Mammary epithelial cell (primary cell): Measurements from ENCODE around the gene SLC25A30.

Source experiments
- EZH2 ChIP-seq: IDR thresholded peaks from 2 replicates; pipeline ENCODE4 v1.6.1; 2012; ENCODE audit warnings: low read length, inconsistent platforms, borderline replicate concordance
- TF ChIP-seq, protein P1 (sequence below), 2 donors: IDR thresholded peaks in 1 of 2; conservative IDR thresholded peaks in 1 of 2; 2 replicates each; pipeline ENCODE4 v1.5.1; 2011 to 2012; ENCODE audit warnings: inconsistent platforms in 2 of 2, low read length in 2 of 2, mild to moderate bottlenecking in 2 of 2, control low read depth in 1 of 2, low read depth in 1 of 2; ENCODE audit not compliant: insufficient read depth in 1 of 2; ENCODE audit errors: extremely low read depth in 1 of 2

DNA sequence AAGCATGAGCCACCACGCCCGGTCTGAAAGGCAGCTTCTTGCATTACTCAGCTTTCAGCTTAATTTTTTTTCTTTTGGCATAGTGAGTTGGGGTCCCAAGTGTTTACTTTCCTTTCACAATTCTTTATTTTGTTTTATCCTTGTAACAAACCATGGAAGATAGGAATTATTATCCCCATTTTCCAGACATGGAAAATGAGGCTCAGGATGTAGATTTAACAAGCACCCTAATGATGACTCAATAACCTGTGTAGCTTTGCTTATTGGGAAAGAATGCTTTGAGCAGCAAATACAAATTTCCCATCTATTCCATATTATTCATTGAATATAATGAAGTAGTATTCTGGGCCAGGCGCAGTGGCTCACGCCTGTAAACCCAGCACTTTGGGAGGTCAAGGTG is 33.1 kb upstream of the SLC25A30 start:
- TF ChIP-seq, protein P1, sequence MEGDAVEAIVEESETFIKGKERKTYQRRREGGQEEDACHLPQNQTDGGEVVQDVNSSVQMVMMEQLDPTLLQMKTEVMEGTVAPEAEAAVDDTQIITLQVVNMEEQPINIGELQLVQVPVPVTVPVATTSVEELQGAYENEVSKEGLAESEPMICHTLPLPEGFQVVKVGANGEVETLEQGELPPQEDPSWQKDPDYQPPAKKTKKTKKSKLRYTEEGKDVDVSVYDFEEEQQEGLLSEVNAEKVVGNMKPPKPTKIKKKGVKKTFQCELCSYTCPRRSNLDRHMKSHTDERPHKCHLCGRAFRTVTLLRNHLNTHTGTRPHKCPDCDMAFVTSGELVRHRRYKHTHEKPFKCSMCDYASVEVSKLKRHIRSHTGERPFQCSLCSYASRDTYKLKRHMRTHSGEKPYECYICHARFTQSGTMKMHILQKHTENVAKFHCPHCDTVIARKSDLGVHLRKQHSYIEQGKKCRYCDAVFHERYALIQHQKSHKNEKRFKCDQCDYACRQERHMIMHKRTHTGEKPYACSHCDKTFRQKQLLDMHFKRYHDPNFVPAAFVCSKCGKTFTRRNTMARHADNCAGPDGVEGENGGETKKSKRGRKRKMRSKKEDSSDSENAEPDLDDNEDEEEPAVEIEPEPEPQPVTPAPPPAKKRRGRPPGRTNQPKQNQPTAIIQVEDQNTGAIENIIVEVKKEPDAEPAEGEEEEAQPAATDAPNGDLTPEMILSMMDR (conservative IDR thresholded peaks at IDR 0.05 in 1 of 2, IDR thresholded peaks at IDR 0.05 in 1 of 2; ENCODE audit: extremely low read depth in 1 of 2, insufficient read depth in 1 of 2, low read depth in 1 of 2, low read length in 2 of 2), result no peak
- no peak for TF ChIP-seq EZH2
